ENCODE measurements around the gene REPS1. TPM values are rescaled to one million over a fixed set of nuclear protein-coding genes. Genes with fewer than 3 reads are reported as not detected.

The REPS1 gene
- total RNA-seq, 1 experiment from 2014 or later = 28.6 TPM

DNA sequence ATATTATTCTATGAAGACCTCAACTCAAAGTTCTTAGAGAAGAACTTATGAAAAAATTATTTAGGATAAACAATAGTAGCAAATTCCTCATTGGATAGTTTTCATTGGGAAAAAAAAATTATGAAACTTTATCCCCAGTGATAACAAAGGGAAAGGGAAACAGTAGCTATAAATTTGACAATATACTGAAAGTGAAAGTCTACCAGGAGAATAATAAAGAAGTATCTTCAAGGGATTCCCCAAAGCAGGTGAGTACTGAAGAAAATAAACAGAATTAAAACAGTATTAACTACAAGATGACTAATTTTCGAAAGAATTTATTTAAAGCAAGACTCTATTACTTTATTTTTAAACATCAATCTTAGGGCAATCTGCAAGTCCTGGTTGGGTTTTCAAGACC, 56.4 kb downstream of the REPS1 start:
- Histone ChIP-seq H3K36me3 (ENCODE audit: control insufficient read depth, insufficient read depth, low read length) (no peaks in the 10 kb centered on the region; the same call in 1 of the 2 replicates), H3K9me3 (ENCODE audit: control insufficient read depth, insufficient read depth, low read depth, low read length) (no peaks in the 10 kb centered on the region), H3K27ac (ENCODE audit: low read length) (no peak overlapping the region), H3K4me1 (ENCODE audit: control insufficient read depth, insufficient read depth, low read length) (no peaks in the 10 kb centered on the region), H3K4me3 (ENCODE audit: low read depth in 2 of 2, low read length in 2 of 2) (no peak overlapping the region), H3K27me3 (ENCODE audit: control insufficient read depth, insufficient read depth, low read length) (no peaks in the 10 kb centered on the region)
- in situ Hi-C loops (cut with HindIII; ENCODE audit: low pct_unique_long_range_greater_than_20kb, low sequenced_read_pairs) (no loop called here), intact Hi-C loops (cut with micrococcal nuclease; ENCODE audit: unreplicated experiment) (no loop called here)
- ATAC-seq (no peak), DNase-seq (ENCODE audit: low read depth, low spot score) (no peak)
- BruUV-seq (replicated peaks) = no TSS peak
- CTCF ChIA-PET = no interaction called here
- TF ChIP-seq SIN3A (IDR thresholded peaks at IDR 0.05; ENCODE audit: borderline replicate concordance, insufficient read depth, low read depth, low read length) = no peak
- TF ChIP-seq, protein P1, sequence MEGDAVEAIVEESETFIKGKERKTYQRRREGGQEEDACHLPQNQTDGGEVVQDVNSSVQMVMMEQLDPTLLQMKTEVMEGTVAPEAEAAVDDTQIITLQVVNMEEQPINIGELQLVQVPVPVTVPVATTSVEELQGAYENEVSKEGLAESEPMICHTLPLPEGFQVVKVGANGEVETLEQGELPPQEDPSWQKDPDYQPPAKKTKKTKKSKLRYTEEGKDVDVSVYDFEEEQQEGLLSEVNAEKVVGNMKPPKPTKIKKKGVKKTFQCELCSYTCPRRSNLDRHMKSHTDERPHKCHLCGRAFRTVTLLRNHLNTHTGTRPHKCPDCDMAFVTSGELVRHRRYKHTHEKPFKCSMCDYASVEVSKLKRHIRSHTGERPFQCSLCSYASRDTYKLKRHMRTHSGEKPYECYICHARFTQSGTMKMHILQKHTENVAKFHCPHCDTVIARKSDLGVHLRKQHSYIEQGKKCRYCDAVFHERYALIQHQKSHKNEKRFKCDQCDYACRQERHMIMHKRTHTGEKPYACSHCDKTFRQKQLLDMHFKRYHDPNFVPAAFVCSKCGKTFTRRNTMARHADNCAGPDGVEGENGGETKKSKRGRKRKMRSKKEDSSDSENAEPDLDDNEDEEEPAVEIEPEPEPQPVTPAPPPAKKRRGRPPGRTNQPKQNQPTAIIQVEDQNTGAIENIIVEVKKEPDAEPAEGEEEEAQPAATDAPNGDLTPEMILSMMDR (IDR thresholded peaks at IDR 0.05) = no peak
- TF ChIP-seq, protein P2, sequence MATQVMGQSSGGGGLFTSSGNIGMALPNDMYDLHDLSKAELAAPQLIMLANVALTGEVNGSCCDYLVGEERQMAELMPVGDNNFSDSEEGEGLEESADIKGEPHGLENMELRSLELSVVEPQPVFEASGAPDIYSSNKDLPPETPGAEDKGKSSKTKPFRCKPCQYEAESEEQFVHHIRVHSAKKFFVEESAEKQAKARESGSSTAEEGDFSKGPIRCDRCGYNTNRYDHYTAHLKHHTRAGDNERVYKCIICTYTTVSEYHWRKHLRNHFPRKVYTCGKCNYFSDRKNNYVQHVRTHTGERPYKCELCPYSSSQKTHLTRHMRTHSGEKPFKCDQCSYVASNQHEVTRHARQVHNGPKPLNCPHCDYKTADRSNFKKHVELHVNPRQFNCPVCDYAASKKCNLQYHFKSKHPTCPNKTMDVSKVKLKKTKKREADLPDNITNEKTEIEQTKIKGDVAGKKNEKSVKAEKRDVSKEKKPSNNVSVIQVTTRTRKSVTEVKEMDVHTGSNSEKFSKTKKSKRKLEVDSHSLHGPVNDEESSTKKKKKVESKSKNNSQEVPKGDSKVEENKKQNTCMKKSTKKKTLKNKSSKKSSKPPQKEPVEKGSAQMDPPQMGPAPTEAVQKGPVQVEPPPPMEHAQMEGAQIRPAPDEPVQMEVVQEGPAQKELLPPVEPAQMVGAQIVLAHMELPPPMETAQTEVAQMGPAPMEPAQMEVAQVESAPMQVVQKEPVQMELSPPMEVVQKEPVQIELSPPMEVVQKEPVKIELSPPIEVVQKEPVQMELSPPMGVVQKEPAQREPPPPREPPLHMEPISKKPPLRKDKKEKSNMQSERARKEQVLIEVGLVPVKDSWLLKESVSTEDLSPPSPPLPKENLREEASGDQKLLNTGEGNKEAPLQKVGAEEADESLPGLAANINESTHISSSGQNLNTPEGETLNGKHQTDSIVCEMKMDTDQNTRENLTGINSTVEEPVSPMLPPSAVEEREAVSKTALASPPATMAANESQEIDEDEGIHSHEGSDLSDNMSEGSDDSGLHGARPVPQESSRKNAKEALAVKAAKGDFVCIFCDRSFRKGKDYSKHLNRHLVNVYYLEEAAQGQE (IDR thresholded peaks at IDR 0.05; ENCODE audit: insufficient read depth in 1 of 2, low read depth in 2 of 2, low read length in 1 of 2) = no peak
- TF ChIP-seq POLR2AphosphoS5 (IDR thresholded peaks at IDR 0.05; ENCODE audit: low read depth, low read length) = no peak
- POLR2A ChIA-PET = no interaction called here

DNA sequence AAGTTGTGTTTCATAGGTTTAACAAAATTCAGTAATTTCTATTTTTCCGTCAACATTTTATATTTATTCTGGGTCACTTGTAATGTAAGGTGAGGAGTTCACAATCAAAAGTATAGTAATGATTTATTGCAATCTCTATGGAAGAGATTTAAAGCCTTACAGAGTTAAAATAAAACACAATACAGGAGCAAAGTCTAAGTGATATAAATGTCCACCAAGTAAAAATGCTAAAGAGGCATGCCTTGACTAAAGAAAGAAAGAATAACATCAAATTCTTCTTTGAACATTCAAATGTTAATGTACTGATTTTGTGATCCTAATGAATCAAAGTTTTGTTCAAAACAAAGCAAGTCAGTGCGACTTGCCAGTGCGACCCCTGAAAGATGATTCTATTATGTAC, 61.5 kb downstream of the REPS1 start:
- CTCF ChIA-PET = no interaction called here
- Histone ChIP-seq H3K9me3 (ENCODE audit: control insufficient read depth, insufficient read depth, low read depth, low read length) (no peaks in the 10 kb centered on the region), H3K4me3 (ENCODE audit: low read depth in 2 of 2, low read length in 2 of 2) (no peak overlapping the region), H3K27me3 (ENCODE audit: control insufficient read depth, insufficient read depth, low read length) (no peaks in the 10 kb centered on the region), H3K36me3 (ENCODE audit: control insufficient read depth, insufficient read depth, low read length) (no peaks in the 10 kb centered on the region; the same call in 1 of the 2 replicates), H3K4me1 (ENCODE audit: control insufficient read depth, insufficient read depth, low read length) (no peaks in the 10 kb centered on the region), H3K27ac (ENCODE audit: low read length) (no peak overlapping the region)
- intact Hi-C loops (cut with micrococcal nuclease; ENCODE audit: unreplicated experiment) (no loop called here), in situ Hi-C loops (cut with HindIII; ENCODE audit: low pct_unique_long_range_greater_than_20kb, low sequenced_read_pairs) (no loop called here)
- POLR2A ChIA-PET = no interaction called here
- ATAC-seq (no peak), DNase-seq (ENCODE audit: low read depth, low spot score) (no peak)
- no TSS peak for BruUV-seq (replicated peaks)
- TF ChIP-seq SIN3A (IDR thresholded peaks at IDR 0.05; ENCODE audit: borderline replicate concordance, insufficient read depth, low read depth, low read length) = no peak
- TF ChIP-seq, protein P2 (IDR thresholded peaks at IDR 0.05; ENCODE audit: insufficient read depth in 1 of 2, low read depth in 2 of 2, low read length in 1 of 2) = no peak
- TF ChIP-seq, protein P1 (IDR thresholded peaks at IDR 0.05) = no peak

Data from Panc1 (cell line).